Esophagus muscularis mucosa (tissue), 4 donors: ENCODE data around the gene SMPD3. TPM values are rescaled to one million over a fixed set of nuclear protein-coding genes. Genes with fewer than 3 reads are reported as not detected.

Source experiments
- DNase-seq: peaks from one replicate; pipeline ENCODE4 v3.0.0-alpha.2; 2017; ENCODE audit errors: extremely low spot score
- H3K27ac ChIP-seq, 4 donors: fragments of 200-600 bp; sonication (generic); replicated peaks in 1 of 4; 1 replicate in 3 of 4; 2 replicates in 1 of 4; pipeline ENCODE4 v1.5.1; 2016 to 2019; ENCODE audit warnings: mild to moderate bottlenecking in 1 of 4
- H3K27me3 ChIP-seq, 4 donors: fragments of 200-600 bp; sonication (generic); one replicate each; pipeline versions ENCODE4 v1.5.1 to v1.6.0; 2016 to 2019
- H3K36me3 ChIP-seq, 4 donors: fragments of 200-600 bp; sonication (generic); one replicate each; pipeline ENCODE4 v1.5.1; 2016 to 2019
- H3K4me1 ChIP-seq, 4 donors: fragments of 200-600 bp; sonication (generic); one replicate each; pipeline ENCODE4 v1.5.1; 2016 to 2019
- H3K4me3 ChIP-seq, 4 donors: fragments of 200-600 bp; sonication (generic); 1 replicate in 2 of 4; 2 replicates in 2 of 4; pipeline ENCODE4 v1.5.1; 2016 to 2019; ENCODE audit warnings: mild to moderate bottlenecking in 4 of 4, moderate library complexity in 1 of 4
- H3K9me3 ChIP-seq, 4 donors: fragments of 200-600 bp; sonication (generic); 1 replicate in 3 of 4; 2 replicates in 1 of 4; pipeline ENCODE4 v1.5.1; 2016 to 2019
- EP300 ChIP-seq: sonication (generic); formaldehyde crosslinking; IDR thresholded peaks from one replicate; pipeline ENCODE4 v1.6.1; 2017; ENCODE audit warnings: antibody characterized with exemption
- POLR2A ChIP-seq: fragments of 450-650 bp; IDR thresholded peaks from one replicate; pipeline ENCODE4 v1.6.1; 2017; ENCODE audit warnings: antibody characterized with exemption, moderate library complexity, mild to moderate bottlenecking, low read depth
- POLR2AphosphoS5 ChIP-seq, 2 donors: sonication (generic); formaldehyde crosslinking; IDR thresholded peaks; one replicate each; pipeline ENCODE4 v1.6.1; 2017; ENCODE audit warnings: antibody characterized with exemption in 2 of 2
- WGBS: methylation state at CpG from one replicate; pipeline ENCODE4 v1.1.5; 2018; 5-methylcytosine and 5-hydroxymethylcytosine counted together
- intact Hi-C: fragments of 100-400 bp; cut with DNase I; formaldehyde crosslinking; loops from one replicate; pipeline ENCODE4 v1.15.1; 2023
- total RNA-seq, 4 donors: library from RNA; depleted of rRNA; stranded (reverse); fragments of >200 nt; gene quantifications; one replicate each; pipeline versions ENCODE4 v1.1.0 to v1.2.1, GENCODE V29; 2016
- TF ChIP-seq, protein P1 (sequence below), 3 experiments: fragments of 200-600 bp in 2 of 3; fragments of 450-650 bp in 1 of 3; sonication (generic) in 2 of 3; IDR thresholded peaks; one replicate each; pipeline ENCODE4 v1.5.1; 2017 to 2019; ENCODE audit warnings: antibody characterized with exemption in 3 of 3, mild to moderate bottlenecking in 2 of 3, moderate library complexity in 1 of 3

Gene SMPD3
- total RNA-seq, 4 donors from 2014 or later, result 0.32 to 0.92 (median 0.54) TPM

DNA sequence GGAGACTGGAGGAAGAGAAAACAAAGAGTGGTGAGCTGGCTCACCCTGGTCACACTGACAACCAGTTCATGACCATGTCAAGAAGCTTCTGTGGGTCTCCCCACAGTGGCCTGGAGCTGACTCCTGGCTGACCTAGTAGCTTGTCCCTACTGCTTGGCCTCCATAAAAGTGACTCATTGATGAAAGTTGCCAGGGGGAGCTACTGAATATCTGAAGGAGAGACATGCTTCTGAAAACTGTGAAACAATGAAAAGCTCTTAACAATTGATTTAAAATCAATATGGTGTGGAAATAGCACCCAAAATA lies 22.0 kb downstream of the SMPD3 start:
- Histone ChIP-seq H3K36me3 (no peaks in the 10 kb centered on the region), H3K27ac (no peak overlapping the region), H3K4me1 (no peaks in the 10 kb centered on the region), H3K4me3 (no peak overlapping the region), H3K27me3 (no peaks in the 10 kb centered on the region), H3K9me3 (no peaks in the 10 kb centered on the region)
- no peak for TF ChIP-seq EP300
- TF ChIP-seq, protein P1, sequence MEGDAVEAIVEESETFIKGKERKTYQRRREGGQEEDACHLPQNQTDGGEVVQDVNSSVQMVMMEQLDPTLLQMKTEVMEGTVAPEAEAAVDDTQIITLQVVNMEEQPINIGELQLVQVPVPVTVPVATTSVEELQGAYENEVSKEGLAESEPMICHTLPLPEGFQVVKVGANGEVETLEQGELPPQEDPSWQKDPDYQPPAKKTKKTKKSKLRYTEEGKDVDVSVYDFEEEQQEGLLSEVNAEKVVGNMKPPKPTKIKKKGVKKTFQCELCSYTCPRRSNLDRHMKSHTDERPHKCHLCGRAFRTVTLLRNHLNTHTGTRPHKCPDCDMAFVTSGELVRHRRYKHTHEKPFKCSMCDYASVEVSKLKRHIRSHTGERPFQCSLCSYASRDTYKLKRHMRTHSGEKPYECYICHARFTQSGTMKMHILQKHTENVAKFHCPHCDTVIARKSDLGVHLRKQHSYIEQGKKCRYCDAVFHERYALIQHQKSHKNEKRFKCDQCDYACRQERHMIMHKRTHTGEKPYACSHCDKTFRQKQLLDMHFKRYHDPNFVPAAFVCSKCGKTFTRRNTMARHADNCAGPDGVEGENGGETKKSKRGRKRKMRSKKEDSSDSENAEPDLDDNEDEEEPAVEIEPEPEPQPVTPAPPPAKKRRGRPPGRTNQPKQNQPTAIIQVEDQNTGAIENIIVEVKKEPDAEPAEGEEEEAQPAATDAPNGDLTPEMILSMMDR (IDR thresholded peaks at IDR 0.05), result no peak
- no peak for TF ChIP-seq POLR2AphosphoS5 (IDR thresholded peaks at IDR 0.05)
- no peak for TF ChIP-seq POLR2A
- intact Hi-C loops, result no loop called here
- no peak for DNase-seq

DNA sequence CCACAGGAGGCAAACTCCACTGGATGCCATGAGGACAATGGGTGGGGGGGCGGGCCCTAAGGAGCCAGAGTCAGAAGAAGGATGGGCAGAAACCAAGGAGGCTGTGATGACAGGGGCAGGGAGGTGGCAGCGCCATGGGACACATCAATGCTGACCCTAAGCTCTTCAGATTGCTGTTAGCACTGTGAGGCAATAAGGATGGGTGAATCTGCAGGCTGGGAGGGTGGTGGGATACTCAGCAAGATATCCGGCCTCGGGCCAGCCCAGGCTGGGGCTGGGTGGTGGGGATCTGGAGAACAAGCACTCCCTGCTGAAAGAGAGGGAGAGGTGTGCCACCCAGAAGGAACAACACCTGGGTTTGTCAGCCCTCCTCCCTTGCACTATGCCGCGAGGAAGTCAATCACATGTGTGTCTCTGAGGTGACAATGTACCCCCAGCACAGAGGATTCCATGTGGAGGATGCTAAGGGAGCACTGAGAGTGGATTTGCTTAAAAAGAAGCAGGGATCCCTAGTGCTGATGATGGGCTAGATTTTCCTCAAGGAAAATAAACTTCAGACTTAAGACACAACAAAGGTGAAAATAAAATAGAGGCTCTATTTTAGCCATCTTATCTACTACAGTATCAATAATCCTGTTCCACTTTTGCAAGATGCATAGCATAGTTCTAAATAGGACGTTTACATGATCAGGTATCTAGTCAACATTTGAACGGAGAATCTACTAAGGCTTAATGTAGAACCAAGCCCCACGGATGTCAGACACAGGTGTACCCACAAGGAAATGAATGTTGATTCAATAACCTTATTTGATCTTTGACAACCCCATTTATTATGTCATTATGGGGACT lies 22.6 kb downstream of the SMPD3 start:
- Histone ChIP-seq H3K27me3 (no peaks in the 10 kb centered on the region), H3K4me3 (no peak overlapping the region), H3K36me3 (no peaks in the 10 kb centered on the region), H3K27ac (no peak overlapping the region), H3K4me1 (no peaks in the 10 kb centered on the region), H3K9me3 (no peaks in the 10 kb centered on the region)
- intact Hi-C loops, result no loop called here
- DNase-seq, result no peak
- TF ChIP-seq EP300 (no peak), POLR2A (no peak), POLR2AphosphoS5 (IDR thresholded peaks at IDR 0.05) (no peak)
- TF ChIP-seq, protein P1 (IDR thresholded peaks at IDR 0.05), result no peak
- 65% methylated on average over 9 of the region's 9 CpGs for WGBS

DNA sequence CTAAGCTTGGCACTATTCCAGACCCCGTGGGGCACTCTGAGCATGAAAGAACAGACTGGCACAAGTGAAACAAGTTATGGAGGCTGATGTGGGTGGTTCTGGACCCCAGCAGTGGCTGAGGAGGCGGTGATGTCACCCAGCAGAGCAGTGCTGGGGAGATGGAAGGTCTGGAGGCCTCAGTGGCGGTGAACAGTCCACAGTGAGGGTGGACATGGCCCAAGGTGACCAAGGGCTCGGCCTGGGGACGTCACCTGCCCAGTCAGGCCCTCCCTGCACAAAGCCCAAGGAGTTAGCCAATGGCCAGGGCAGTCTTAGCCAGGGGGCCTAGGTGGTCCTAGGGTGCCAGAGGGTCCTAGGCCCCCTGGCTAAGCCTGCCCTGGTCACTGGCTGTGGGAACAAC lies 24.5 kb downstream of the SMPD3 start:
- 77% methylated on average over 5 of the region's 5 CpGs for WGBS
- no peak for DNase-seq
- H3K4me1 ChIP-seq, result no peaks in the 10 kb centered on the region
- intact Hi-C loops, result no loop called here
- H3K9me3 ChIP-seq, result no peaks in the 10 kb centered on the region
- TF ChIP-seq, protein P1 (IDR thresholded peaks at IDR 0.05), result no peak
- no peak for TF ChIP-seq POLR2AphosphoS5 (IDR thresholded peaks at IDR 0.05)
- no peak for TF ChIP-seq POLR2A
- TF ChIP-seq EP300, result no peak
- H3K4me3 ChIP-seq, result no peak overlapping the region
- no peaks in the 10 kb centered on the region for H3K27me3 ChIP-seq
- H3K36me3 ChIP-seq, result no peaks in the 10 kb centered on the region
- no peak overlapping the region for H3K27ac ChIP-seq

DNA sequence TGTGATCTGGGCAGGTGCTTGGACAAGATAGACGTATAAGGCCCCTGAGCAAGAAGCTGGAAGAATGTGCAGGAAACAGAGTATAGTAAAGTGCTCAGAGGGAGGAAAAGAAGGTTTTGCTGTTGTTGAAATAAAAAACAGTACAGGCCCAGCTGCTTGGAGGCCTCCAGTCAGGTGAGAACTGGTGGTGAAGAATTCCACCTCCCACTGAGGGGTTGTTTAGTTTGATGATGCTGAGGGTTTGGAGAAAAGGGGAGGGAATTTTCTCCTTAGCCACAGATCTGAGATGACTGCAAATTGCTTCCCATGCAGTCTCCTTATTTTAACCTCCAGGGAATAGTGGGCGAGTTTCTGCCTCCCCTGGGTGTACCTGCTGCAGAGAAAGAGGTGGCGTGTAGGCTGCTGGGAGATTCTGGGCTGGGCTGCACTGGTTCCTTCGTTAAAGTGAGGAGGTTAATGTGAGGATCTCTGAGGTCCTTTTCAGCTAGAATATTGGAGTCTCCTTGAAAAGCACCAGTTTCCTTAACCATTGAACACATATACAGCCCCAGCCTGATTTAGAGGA lies 25.8 kb downstream of the SMPD3 start:
- Histone ChIP-seq H3K4me3 (no peak overlapping the region), H3K9me3 (no peaks in the 10 kb centered on the region), H3K4me1 (no peaks in the 10 kb centered on the region), H3K36me3 (no peaks in the 10 kb centered on the region), H3K27me3 (no peaks in the 10 kb centered on the region), H3K27ac (no peak overlapping the region)
- no peak for DNase-seq
- TF ChIP-seq EP300 (no peak), POLR2A (no peak), POLR2AphosphoS5 (IDR thresholded peaks at IDR 0.05) (no peak)
- TF ChIP-seq, protein P1 (IDR thresholded peaks at IDR 0.05), result no peak
- 77% methylated on average over 4 of the region's 4 CpGs for WGBS
- intact Hi-C loops, result no loop called here

DNA sequence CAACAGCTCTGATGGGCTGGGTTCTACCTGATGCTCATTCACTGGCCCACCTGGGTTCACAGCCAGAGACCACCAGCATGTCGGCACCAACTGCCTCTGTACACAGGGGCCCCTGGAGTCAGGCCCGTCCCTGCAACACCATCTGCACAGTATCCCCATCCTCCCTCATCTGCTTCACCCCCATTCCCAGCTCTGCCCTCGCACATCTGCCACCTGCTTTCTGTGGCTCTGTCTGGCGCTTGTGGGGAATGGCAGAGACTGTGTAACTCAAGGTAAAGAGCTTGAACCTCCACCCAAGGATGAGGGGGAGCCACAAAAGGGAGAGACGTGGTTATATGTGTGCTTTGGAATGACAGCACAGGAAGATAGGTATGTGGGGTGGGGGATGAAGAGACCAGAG lies 27.2 kb downstream of the SMPD3 start:
- TF ChIP-seq, protein P1 (IDR thresholded peaks at IDR 0.05), result no peak
- no peak for TF ChIP-seq POLR2AphosphoS5 (IDR thresholded peaks at IDR 0.05)
- no peak for TF ChIP-seq POLR2A
- no peak for TF ChIP-seq EP300

More for the DNA sequence above, 27.2 kb downstream of the SMPD3 start:
- Histone ChIP-seq H3K4me1 (no peaks in the 10 kb centered on the region), H3K27me3 (no peaks in the 10 kb centered on the region), H3K36me3 (no peaks in the 10 kb centered on the region), H3K27ac (no peak overlapping the region), H3K9me3 (no peaks in the 10 kb centered on the region), H3K4me3 (no peak overlapping the region)
- 89% methylated on average over 4 of the region's 5 CpGs for WGBS
- intact Hi-C loops, result no loop called here
- DNase-seq, result no peak
